NCI-H82 treated with DMSO at 0.1 percent for 48 hours (cell line): ENCODE data around the gene SEL1L3.

Experiments
- DNase-seq: peaks from one replicate; lab custom pipeline; 2025; ENCODE audit not compliant: unreplicated experiment; lab: John Stamatoyannopoulos, UW

SEL1L3 gene

DNA sequence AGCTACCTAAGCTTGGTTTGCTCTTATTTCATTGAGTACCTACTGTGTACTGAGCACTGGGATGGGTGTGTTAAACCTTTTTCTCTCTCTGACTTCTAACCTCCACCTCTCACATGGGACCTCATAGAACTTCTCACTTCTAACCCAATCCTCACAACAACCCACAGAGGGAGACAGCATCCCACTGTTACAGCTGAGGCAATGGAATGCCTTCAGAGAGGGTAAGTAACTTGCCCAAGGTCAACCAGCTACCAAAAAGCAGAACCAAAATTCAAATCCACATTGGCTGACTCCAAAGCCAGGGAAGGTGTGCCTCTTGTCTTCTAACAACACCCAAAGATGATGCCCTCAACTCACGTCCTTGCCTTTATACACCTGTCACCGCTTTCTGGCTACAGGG lies 5.4 kb downstream of the SEL1L3 start:
- no peak for DNase-seq

DNA sequence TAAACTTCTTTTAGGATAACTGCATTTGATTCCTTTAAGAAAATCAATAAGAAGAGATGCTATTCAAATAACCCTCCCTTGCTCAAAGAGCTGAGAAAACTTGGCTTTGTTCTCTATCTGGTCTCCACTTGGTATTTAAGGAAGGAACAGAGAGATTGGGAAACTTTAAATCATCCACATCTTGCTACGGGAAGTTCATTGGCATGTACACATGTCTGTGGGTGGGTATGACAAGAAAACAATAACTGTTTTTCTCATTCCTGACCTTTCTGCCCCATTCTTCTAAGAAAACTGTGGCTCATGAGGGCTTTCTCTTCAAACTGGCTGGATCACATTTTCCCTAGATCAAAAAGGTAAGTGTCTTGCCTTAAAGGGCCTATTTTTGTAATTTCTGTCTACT lies 6.0 kb downstream of the SEL1L3 start:
- no peak for DNase-seq

DNA sequence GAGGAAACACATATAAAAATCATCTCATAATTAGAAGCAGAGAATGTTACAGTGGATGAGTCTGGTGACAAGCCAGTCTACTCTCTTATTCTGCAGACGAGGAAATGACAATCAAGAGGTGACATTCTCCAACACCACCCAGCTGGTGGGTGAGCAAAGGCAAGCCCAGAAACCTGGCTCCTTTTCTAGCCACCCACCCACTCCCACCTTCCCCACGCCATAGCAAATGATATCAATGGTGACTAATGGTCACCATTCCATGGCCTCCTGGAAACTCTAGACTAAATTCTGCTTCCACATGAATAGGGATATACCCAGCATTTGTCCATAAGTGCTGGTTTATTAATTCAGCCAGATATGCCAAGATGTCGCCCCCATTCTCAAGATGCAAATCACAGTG lies 10.7 kb downstream of the SEL1L3 start:
- DNase-seq, result no peak

DNA sequence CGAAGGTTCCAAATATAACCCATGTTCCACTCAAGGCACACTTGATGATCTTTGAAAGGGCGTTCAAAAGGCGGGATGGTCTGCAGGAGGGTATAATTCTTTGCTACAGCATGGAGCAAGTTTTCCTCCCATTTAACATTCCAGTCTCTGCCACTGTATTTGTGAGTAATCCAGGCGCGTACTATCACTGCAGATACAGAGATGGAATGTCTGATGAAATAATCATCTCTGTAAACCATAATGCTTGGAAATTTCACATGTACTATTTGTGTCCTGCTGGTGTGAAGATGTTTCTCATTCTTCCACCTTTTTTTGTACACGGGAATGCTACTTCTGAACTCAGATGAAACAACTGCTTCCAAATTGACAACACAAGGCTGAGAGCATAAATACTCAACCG lies 15.5 kb downstream of the SEL1L3 start:
- no peak for DNase-seq

DNA sequence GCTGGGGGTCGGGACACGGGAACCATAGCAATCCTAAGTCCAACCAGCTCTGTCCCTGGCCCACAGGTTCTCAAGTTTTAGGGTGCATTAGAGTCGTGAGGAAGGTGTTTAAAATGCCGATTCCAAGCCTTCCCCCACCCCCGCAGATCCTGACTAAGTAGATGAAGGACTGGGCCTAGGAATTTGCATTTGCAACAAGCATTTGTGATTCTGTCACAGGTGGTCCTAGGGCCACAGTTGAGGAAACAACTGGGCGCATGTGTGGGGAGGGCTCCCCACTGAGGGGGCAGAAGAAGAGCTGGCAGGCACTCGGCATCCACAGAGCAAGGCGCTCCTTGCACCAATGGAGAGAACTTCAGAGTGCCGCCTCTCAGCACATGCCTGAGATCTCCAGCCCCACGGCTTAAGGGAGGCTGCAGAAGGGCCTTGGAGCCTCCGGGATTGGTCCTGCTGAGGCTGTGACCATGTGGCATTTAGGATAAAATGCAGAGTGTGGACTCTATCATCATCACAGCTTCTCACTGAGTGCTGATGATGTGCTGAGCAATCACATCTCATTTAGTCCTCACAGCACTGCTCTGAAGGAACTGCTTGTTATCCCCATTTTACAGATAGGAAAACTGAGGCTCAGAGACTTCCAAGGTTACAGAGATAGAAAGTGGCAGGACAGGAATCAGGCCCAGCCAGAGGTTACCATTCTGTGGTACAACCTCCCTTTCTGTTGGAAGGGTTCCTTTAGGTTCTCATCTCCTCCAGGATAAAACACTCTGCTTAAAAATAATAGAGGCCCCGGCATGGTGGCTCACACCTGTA lies 16.7 kb downstream of the SEL1L3 start:
- no peak for DNase-seq

DNA sequence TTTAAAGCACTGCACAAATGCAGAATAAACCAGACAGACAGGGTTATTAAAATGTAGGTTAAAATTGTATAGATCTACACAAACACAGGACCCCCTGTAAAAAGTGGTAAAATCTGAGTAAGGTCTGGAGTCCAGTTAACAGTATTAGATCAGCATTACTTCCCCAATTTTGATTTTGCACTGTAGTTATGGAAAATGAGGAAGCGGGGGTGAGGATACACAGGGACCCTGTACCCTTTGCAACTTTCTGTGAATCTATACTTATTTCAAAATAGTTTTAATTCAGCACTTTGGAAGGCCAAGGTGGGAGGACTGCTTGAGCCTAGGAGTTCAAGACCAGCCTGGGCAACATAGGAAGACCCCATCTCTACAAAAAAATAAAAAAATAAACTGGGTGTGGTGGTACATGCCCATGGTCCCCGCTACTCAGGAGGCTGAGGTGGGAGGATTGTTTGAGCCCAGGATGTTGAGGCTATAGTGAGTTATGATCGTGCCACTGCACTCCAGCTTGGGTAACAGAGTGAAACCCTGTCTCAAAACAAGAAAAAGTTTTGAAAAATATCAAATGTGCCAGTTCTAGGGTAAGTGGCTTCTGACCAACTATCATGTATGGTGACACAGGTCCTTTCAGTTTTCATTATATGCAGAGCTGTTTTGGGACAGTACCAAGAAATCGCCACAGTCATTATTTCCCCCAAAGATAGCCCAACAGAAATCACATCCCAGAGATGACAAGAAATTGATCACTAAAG lies 17.7 kb downstream of the SEL1L3 start:
- DNase-seq, result no peak

DNA sequence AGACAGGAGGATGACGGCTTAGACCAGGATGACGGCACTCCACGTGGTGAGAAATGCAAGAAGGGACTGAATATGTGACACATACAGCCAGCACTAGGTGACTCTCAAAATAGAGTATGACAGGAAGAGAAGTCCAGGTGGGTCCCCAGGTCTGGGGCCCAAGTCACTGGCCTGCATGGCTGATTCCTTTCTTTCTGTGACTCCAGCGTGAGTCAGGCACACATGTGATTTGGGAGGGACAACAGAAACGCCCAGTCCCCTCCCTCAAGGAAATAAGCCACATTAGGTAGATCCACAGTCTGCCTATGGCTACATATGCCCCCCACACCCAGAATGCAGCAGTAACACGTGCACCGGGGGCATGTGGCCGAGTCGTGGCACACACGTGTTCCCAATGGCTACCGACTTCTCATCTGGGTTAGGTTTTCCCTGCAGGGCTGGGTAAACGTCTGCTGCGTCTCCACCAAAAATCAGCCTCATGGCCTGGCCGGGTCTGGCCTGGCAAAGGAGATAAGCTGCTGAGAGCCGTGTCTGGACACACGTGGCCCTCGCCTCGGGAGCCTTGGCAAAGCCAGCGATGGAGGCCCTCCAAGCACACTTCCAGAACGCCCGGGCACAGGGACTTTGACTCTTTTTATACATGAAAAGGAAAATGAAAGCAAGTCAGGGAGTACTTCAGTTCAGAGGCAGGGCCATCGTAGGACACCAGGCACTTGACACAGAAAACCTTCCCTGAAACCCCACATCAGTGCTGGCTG lies 19.3 kb downstream of the SEL1L3 start:
- DNase-seq, result no peak

DNA sequence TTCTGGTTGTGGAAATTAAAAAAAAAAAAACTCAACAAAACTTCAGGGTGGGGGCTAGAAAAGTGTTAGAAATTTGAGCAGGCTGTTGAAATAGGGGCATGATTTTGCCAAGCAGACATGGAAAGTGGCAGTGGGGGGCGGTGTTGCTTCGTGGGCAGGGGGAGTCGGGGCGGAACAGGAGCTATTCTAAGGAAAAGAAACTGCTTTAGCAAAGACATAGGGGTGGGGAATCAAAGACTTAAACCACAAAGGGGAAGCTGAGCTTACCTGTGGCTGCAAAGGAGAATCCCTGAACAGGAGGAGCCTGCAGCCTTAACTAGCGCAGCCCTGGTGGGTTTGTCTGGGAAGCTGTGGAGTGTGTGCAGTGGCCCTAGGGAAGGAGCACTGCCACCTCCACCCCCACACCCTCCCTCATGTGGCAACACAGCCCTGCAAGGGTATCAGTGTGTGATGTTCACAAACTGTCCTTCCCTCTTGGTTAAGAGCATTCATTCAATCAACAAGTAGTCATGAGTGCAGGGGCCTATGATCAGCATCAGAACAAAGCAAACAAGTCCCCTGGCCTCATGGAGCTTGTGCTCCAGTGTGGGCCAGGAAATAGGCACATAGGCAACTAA lies 20.5 kb downstream of the SEL1L3 start:
- no peak for DNase-seq

DNA sequence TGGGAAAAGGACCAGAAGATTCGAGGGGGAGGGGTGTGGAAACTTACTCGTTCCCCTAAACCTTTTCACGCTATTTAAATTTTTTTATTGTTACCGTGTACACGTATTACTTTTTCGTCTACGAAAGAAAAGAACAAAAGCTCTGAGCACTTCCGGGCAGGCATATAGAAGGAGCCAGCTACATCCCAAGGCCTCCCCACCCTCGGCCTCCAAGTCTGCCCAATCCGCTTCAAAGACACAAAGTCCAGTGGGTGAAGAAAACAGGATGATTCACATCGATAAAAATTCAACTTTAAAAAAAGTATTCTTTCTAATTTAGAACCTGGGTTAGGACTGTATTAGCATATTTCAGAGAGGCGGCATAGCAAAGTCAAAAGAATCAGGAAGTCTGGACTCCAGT lies 23.1 kb downstream of the SEL1L3 start:
- no peak for DNase-seq

DNA sequence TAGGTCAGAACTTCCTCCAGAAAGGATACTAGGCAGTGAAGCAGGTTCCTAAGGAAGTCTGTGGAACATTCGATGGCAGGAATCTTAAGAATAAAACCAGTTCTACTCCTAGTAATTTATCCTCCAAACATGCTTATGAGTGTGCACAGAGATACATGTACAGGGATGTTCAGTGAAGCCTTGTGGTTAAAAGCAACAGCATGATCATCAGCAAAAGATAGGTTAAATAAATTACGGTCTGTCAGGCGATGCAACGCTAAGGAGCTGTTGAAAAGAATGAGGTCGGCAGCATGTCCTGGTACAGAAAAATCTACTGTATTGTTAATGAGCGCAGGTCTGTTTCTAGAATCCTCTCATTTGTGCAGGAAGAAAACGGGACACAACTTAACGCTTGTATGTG lies 23.6 kb downstream of the SEL1L3 start:
- no peak for DNase-seq

DNA sequence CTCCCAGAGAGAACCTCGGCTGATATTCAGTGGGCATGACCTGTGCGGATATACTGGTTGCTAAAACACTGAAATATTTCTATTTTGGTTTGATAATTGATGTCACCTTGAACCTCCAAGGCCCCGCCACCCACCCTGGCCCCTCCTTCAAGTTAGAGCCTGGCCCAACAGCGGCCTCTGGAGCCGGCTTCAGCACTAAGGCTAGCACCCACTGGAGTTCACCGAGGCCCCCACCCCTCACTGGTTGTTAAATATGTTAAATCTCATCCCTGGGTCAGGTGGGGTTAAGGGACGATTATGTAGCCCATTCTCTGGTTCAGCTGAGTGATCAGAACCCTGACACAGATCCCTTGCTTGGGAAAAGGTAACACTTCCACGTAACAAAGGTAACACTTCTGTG lies 24.3 kb downstream of the SEL1L3 start:
- no peak for DNase-seq

DNA sequence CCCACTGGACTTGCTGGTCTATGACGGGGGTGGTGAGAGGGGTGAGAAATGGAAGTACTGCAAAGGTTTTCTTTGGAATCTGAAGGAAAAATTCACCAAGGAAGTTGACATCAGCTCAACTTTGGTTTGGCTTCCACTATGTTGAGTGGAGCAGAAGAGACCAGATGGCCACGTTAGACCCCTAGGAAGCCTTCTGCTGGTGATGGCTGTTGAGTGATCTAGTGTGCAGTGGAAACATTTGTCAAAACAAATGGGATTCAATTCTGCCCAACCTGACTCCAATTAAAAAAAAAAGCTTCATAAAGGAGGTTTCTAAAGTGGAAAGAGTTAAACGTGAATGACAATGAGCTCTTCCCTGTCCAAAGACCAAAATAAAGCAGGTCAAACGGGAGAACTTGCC lies 25.7 kb downstream of the SEL1L3 start:
- no peak for DNase-seq

DNA sequence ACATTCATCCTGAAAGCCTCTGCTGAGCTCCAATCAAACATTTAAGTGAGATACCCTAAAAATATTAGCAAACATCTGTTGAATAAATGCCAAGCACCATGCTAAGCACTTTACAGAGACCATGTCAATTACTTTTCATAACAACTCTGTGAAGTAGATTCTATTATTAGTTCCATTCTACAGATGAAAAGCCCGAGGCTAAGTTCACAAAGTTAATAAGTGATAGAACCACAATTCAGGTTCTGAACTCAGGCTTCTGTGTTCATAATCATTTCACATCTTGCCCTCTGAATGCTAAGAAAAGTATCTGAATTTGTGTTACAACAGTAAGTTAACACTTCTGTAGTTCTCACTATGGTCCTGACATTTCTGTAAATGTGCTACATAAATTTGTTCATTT lies 27.4 kb downstream of the SEL1L3 start:
- no peak for DNase-seq

DNA sequence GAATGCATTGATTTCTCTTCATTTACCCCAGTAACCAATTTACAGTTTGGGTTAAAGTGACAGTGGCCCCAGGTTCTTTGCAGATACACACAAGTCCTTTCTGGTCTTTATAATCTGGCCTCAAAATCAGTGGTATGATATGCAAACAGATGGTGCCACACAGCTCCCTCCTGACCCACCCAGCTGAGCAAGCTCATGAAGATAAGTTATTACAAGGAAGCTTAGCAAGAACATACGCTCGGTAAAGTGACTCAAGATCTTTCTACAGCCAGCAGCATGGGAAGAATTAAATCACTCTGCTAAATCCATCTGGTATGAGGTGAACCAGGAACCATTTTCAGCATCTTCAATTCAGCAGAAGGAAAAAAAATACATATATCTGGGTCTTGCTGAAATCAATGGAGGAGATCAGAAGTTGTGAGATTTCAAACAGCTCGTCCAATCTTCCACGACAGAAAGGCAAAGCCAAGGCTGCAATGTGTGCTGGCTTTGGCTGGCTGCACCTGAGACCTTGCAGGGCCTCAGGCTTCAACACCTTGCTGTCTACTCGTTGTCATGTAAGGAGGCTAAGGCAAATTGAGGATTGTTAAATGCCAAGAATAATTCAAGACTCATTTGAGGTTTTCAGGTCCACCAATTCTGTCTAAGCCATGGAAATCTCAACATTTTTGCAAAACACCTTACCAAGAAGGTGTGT lies 28.2 kb downstream of the SEL1L3 start:
- peak; percentile 9 for DNase-seq

DNA sequence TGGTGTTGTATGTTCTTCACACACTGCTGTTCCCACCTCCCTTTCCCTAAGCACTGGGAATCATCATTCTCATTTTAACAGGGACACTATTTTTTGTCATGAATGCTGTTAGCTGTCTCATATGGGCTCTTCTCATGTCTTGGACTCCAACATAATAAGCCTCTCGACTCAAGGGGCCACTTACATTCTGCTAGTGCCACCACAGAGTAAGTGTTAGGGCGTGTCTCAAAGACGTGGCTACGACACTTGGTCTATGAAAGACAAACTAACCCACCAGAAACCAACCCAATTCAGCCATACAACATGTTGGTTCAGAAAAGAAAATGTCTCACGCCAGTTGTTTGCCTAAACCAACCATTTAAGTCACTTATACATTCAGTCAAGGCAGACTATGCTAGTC lies 32.2 kb downstream of the SEL1L3 start:
- no peak for DNase-seq

DNA sequence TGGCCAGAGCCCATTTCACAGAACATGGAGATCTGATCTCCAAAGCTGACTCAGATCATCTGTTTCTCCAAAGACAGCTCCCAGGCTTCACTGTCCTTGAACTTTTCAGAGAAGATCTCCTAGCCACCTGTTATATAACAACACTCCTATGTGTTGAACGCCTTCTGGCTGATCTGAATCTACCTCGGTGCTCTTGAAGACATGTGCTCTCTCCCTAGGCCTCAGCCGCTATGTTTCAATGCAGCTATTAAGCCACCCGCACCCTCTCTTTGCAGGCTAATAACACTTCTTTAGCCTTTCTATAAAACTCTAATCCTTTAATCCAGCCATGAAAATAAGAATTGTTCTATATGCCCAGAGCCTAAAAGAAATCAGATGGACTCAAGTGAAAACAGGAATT lies 34.9 kb downstream of the SEL1L3 start:
- DNase-seq, result peak; percentile 70

DNA sequence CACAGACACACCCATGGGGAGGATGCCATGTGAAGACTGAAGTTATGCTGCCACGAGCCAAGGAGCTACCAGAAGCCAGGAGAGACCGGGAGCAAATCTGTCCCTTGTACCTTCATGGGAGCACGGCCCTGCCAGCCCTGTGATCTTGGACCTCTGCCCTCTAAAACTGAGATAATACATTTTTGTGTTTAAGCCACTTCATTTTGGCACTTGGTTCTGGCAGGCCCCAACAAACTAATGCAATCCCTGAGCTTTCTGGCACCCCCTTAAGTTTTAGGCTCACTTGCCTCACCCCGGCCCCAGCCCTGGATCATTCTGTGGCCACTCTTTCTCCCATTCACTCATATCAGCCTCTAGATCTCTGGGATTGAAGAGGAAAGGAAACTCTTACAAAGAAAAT lies 35.4 kb downstream of the SEL1L3 start:
- no peak for DNase-seq

DNA sequence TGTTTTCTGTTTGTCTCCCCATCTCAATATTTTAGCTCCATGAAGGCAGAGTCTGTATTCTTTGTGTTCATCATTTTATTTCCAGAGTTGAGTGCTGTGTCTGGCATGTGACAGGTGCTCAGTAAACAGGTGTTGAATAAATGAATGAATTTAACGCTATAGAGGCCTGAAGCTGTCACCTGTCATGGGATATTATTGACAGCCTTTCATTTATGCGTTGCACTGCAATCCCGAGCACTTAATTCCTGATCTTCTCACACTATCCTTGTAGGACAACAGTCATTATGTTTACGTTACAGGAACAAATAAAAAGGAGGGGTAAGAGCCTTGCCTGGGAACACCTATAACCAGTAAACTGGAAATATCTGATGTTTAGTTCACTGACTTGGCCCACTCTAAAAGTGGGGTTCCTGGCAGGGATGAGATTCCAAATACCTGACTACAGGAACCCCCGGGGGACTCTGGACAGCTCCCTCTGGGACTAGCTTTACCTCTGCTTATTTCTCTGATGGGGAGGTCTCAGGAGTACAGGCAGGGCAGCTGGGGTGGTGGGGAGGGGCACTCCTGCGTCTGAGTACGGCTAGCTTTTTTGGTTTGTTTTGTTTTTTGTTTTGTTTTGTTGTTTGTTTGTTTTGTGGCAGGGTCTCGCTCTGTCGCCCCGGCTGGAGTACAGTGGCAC lies 36.6 kb downstream of the SEL1L3 start:
- no peak for DNase-seq

DNA sequence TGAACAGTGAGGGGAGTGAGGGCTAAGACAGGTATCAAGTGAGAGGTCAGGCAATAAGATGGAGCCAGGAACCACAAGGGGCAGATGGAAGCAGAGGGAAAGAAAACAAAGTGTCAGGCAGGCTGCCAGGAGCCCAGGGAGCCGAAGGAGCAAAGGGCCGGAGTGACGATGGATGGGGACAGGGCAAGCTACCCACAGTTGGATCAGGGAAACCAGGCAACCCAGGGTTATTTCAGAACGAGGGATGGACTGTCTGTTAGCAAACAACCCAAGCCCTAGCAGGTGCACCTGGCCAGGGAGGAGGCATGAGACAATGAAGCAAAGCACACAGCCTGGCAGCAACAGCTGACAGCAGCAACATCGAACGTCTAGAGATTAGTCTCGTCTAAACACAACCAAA lies 39.2 kb downstream of the SEL1L3 start:
- no peak for DNase-seq

DNA sequence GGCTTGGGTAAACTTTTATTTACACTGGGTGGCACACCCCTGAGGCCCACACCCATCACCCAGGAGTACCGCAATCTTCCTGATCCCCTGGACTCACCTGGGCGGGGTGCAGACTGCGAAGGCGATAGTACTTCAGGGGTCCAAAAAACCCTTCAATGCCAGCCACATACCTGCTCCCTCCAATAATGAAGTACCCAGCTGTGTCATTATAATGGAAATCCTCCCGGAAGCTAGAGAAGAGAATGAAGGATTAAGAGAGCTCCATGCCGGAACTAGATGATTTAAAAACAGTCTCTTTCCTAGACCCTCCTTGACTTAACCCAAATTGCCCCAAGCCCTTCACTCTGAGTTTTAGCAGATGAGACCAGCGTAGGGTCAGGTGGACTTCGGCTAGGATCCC lies 40.9 kb downstream of the SEL1L3 start:
- no peak for DNase-seq
